Measurements from ENCODE around the gene ITGA4.

Gene ITGA4

GRCh38 chr2:181465676-181466375 is 8.6 kb downstream of the ITGA4 start:
- Histone ChIP-seq H3K9ac (no peak overlapping the region), H3K79me2 (no peaks in the 10 kb centered on the region), H3K36me3 (ENCODE audit: control insufficient read depth, insufficient read depth, low read length) (no peaks in the 10 kb centered on the region), H3K4me1 (no peaks in the 10 kb centered on the region), H3K27me3 (ENCODE audit: control insufficient read depth, insufficient read depth, low read length) (no peaks in the 10 kb centered on the region), H2AFZ (no peak overlapping the region), H3K4me3 (ENCODE audit: low read depth, low read length) (no peak overlapping the region), H3K4me2 (ENCODE audit: low read length) (no peak overlapping the region), H3K9me3 (ENCODE audit: control insufficient read depth, low read length) (no peaks in the 10 kb centered on the region), H3K27ac (no peak overlapping the region)
- TF ChIP-seq CTCF (IDR thresholded peaks at IDR 0.05) = no peak

GRCh38 chr2:181466661-181467576 is 9.7 kb downstream of the ITGA4 start:
- Histone ChIP-seq H3K9me3 (ENCODE audit: control insufficient read depth, low read length) (no peaks in the 10 kb centered on the region), H3K4me2 (ENCODE audit: low read length) (no peak overlapping the region), H3K9ac (no peak overlapping the region), H2AFZ (no peak overlapping the region), H3K36me3 (ENCODE audit: control insufficient read depth, insufficient read depth, low read length) (no peaks in the 10 kb centered on the region), H3K27me3 (ENCODE audit: control insufficient read depth, insufficient read depth, low read length) (no peaks in the 10 kb centered on the region), H3K4me1 (no peaks in the 10 kb centered on the region), H3K79me2 (no peaks in the 10 kb centered on the region), H3K4me3 (ENCODE audit: low read depth, low read length) (no peak overlapping the region), H3K27ac (no peak overlapping the region)
- peak; percentile 67 for TF ChIP-seq CTCF (IDR thresholded peaks at IDR 0.05)

GRCh38 chr2:181467966-181468707 is 11.0 kb downstream of the ITGA4 start:
- Histone ChIP-seq H3K79me2 (no peaks in the 10 kb centered on the region), H3K36me3 (ENCODE audit: control insufficient read depth, insufficient read depth, low read length) (no peaks in the 10 kb centered on the region), H3K9ac (no peak overlapping the region), H3K27ac (no peak overlapping the region), H3K4me1 (no peaks in the 10 kb centered on the region), H2AFZ (no peak overlapping the region), H3K4me2 (ENCODE audit: low read length) (no peak overlapping the region), H3K9me3 (ENCODE audit: control insufficient read depth, low read length) (no peaks in the 10 kb centered on the region), H3K27me3 (ENCODE audit: control insufficient read depth, insufficient read depth, low read length) (no peaks in the 10 kb centered on the region), H3K4me3 (ENCODE audit: low read depth, low read length) (no peak overlapping the region)
- no peak for TF ChIP-seq CTCF (IDR thresholded peaks at IDR 0.05)

- Histone ChIP-seq H3K4me3 (ENCODE audit: low read depth, low read length) (no peak overlapping the region), H3K4me2 (ENCODE audit: low read length) (no peak overlapping the region), H3K27ac (no peak overlapping the region), H3K4me1 (no peaks in the 10 kb centered on the region), H2AFZ (no peak overlapping the region), H3K36me3 (ENCODE audit: control insufficient read depth, insufficient read depth, low read length) (no peaks in the 10 kb centered on the region), H3K27me3 (ENCODE audit: control insufficient read depth, insufficient read depth, low read length) (no peaks in the 10 kb centered on the region), H3K79me2 (no peaks in the 10 kb centered on the region), H3K9ac (no peak overlapping the region), H3K9me3 (ENCODE audit: control insufficient read depth, low read length) (no peaks in the 10 kb centered on the region)
- no peak for TF ChIP-seq CTCF (IDR thresholded peaks at IDR 0.05)
Measured at GRCh38 chr2:181468811-181469210, 11.6 kb downstream of the ITGA4 start.

Data from parathyroid adenoma (tissue), 2 donors.